Thyroid gland (tissue), 4 donors: ENCODE data around the gene CSNK2A1. TPM values are rescaled to one million over a fixed set of nuclear protein-coding genes. Genes with fewer than 3 reads are reported as not detected.

Experiments
- DNase-seq, 2 donors: peaks; one replicate each; pipeline ENCODE4 v3.0.0-alpha.2; 2019
- H3K27ac ChIP-seq, 3 donors: fragments of 200-600 bp; sonication (generic); 1 replicate in 2 of 3; 2 replicates in 1 of 3; pipeline ENCODE4 v1.5.1; 2016 to 2019; ENCODE audit warnings: mild to moderate bottlenecking in 1 of 3, moderate library complexity in 1 of 3
- H3K27me3 ChIP-seq: fragments of 200-600 bp; sonication (generic); one replicate; pipeline ENCODE4 v1.5.1; 2019
- H3K36me3 ChIP-seq, 2 donors: fragments of 200-600 bp; sonication (generic); one replicate each; pipeline ENCODE4 v1.5.1; 2016 to 2019
- H3K4me1 ChIP-seq, 2 donors: fragments of 200-600 bp; sonication (generic); one replicate each; pipeline ENCODE4 v1.5.1; 2017 to 2019
- H3K4me3 ChIP-seq, 3 donors: fragments of 200-600 bp; sonication (generic); replicated peaks in 1 of 3; 1 replicate in 2 of 3; 2 replicates in 1 of 3; pipeline ENCODE4 v1.5.1; 2016; ENCODE audit warnings: mild to moderate bottlenecking in 1 of 3
- H3K9me3 ChIP-seq: fragments of 200-600 bp; sonication (generic); one replicate; pipeline ENCODE4 v1.5.1; 2017
- CTCF ChIP-seq, 6 experiments: fragments of 200-600 bp in 3 of 6; fragments of 450-650 bp in 3 of 6; sonication (generic) in 3 of 6; IDR thresholded peaks; one replicate each; pipeline ENCODE4 v1.5.1; 2016 to 2019; ENCODE audit warnings: antibody characterized with exemption in 6 of 6, mild to moderate bottlenecking in 2 of 6, inconsistent platforms in 1 of 6, moderate library complexity in 1 of 6
- POLR2A ChIP-seq, 2 donors: fragments of 450-650 bp; IDR thresholded peaks; one replicate each; pipeline ENCODE4 v1.6.1; 2017; ENCODE audit warnings: antibody characterized with exemption in 2 of 2, mild to moderate bottlenecking in 2 of 2, moderate library complexity in 1 of 2
- WGBS, 2 donors: methylation state at CpG; one replicate each; pipeline ENCODE4 v1.1.5; 2017; 5-methylcytosine and 5-hydroxymethylcytosine counted together
- intact Hi-C: fragments of 100-400 bp; cut with DNase I; formaldehyde crosslinking; loops from one replicate; pipeline ENCODE4 v1.15.1; 2023
- total RNA-seq, 4 donors: library from RNA; depleted of rRNA; stranded (reverse); fragments of >200 nt; gene quantifications; one replicate each; pipeline ENCODE4 v1.2.3, GENCODE V29; 2016

Gene CSNK2A1
- total RNA-seq, 4 donors from 2014 or later: 88.0 to 153 (median 105) TPM

GRCh38 chr20:435558-435957 is 108.0 kb downstream of the CSNK2A1 start:
- intact Hi-C loops: loop anchor here (10.0 kb wide), 1 partner anchor 81 kb away; no protein-coding TSS in a partner anchor
- no peaks in the 10 kb centered on the region for H3K9me3 ChIP-seq
- H3K4me3 ChIP-seq: no peak overlapping the region
- no peak overlapping the region for H3K27ac ChIP-seq
- no peaks in the 10 kb centered on the region for H3K4me1 ChIP-seq
- TF ChIP-seq POLR2A (IDR thresholded peaks at IDR 0.05) (no peak), CTCF (IDR thresholded peaks at IDR 0.05) (no peak)
- 88 to 90% methylated on average over 7 of the region's 7 CpGs for WGBS, 2 donors
- peaks cover 49 to 52% of the 10 kb centered on the region in 2 donors for H3K36me3 ChIP-seq
- no peaks in the 10 kb centered on the region for H3K27me3 ChIP-seq
- no peak for DNase-seq

DNA sequence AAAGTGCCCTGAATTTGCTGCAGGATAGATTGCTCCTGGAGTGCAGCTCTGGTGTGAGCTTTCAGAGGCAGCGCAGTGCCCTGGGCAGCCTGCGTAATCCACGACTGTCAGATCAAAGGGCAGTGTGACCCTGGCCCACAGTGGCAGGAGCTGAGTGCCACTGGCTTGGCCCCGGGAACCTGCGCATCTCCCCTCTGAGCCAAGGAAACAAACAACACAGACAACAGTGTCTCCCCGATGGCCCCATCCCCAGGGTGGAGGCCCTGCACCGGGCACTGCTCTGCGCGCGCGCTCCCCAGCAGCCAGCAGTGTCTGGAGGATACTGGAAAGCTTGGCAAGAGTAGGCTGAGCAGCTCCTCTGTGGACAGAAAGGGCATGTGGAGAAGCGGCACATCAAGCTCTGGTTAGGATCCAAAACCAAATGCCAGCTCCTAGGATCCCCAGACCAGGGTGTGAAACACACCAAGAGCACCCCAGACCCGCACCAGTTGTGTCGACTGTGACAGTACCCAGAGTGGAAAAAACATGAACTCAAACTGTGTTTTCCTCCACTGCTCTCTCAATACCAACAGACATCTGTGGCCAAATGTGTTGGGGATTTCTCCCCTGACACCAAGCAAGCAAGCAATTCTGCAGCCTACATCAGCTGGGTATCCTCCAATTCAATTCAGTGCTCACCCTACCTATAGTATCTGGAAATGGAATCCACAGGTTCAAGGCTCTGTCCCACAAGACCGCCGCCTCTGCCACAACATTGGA is 108.8 kb downstream of the CSNK2A1 start:
- Histone ChIP-seq H3K36me3 (peaks cover 41 to 49% of the 10 kb centered on the region in 2 donors), H3K27me3 (no peaks in the 10 kb centered on the region), H3K9me3 (no peaks in the 10 kb centered on the region), H3K27ac (no peak overlapping the region), H3K4me1 (no peaks in the 10 kb centered on the region), H3K4me3 (no peak overlapping the region)
- TF ChIP-seq CTCF (IDR thresholded peaks at IDR 0.05) (no peak), POLR2A (IDR thresholded peaks at IDR 0.05) (no peak)
- intact Hi-C loops: loop anchor here (10.0 kb wide), 1 partner anchor 80 kb away; no protein-coding TSS in a partner anchor
- no peak for DNase-seq
- WGBS, 2 donors: 84 to 95% methylated on average over 14 to 16 of the region's 16 CpGs

GRCh38 chr20:434221-434620 is 109.4 kb downstream of the CSNK2A1 start:
- no peaks in the 10 kb centered on the region for H3K27me3 ChIP-seq
- H3K27ac ChIP-seq: no peak overlapping the region
- peaks cover 35 to 48% of the 10 kb centered on the region in 2 donors for H3K36me3 ChIP-seq
- no peak overlapping the region for H3K4me3 ChIP-seq
- TF ChIP-seq CTCF (IDR thresholded peaks at IDR 0.05) (no peak), POLR2A (IDR thresholded peaks at IDR 0.05) (no peak)
- WGBS, 2 donors: 83 to 84% methylated on average over 11 of the region's 11 CpGs
- intact Hi-C loops: loop anchor here (10.0 kb wide), 1 partner anchor 79 kb away; no protein-coding TSS in a partner anchor
- no peaks in the 10 kb centered on the region for H3K4me1 ChIP-seq
- DNase-seq: no peak
- no peaks in the 10 kb centered on the region for H3K9me3 ChIP-seq

- no peak for DNase-seq
- Histone ChIP-seq H3K36me3 (peaks cover 27 to 43% of the 10 kb centered on the region in 2 donors), H3K9me3 (no peaks in the 10 kb centered on the region), H3K27ac (no peak overlapping the region), H3K4me1 (no peaks in the 10 kb centered on the region), H3K27me3 (no peaks in the 10 kb centered on the region), H3K4me3 (no peak overlapping the region)
- no peak for TF ChIP-seq POLR2A (IDR thresholded peaks at IDR 0.05)
- intact Hi-C loops: loop anchor here (10.0 kb wide), 1 partner anchor 79 kb away; no protein-coding TSS in a partner anchor
- 81 to 85% methylated on average over 12 of the region's 12 CpGs for whole genome bisulfite sequencing, 2 donors
These were observed 110.2 kb downstream of the CSNK2A1 start for GRCh38 chr20:433300-433975.

DNA sequence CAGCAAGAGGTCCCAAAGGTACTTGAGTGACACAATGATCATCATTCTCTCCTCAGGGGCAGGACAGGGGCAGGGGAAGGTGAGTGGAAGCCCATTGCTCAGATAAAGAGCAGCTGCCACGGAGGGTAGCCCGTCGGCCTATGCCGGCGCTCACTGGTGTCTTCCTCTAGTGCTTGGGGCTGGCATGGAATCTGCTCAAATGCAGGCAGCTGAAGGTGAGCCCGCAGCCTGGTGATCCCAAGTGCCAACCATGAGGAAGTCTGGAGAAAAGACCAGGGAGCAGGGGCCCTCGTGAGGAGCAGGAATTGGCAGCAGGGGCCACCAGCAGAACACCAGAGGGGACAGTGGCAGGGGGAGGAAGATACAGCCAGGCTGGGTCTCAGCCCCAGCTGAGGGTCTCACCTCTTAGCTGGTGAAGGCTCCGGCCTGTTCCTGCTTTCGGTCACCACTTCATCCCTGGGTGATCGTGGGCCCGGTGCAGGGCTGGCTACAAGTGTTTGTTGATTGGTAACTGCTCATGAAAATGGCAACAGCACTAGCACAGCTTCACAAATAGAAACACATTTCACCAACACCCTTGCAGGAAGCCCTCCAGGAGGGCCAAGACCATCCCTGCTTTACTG is 110.8 kb downstream of the CSNK2A1 start:
- intact Hi-C loops: loop anchor here (10.0 kb wide), 1 partner anchor 78 kb away; no protein-coding TSS in a partner anchor
- Histone ChIP-seq H3K27me3 (no peaks in the 10 kb centered on the region), H3K9me3 (no peaks in the 10 kb centered on the region), H3K4me1 (no peaks in the 10 kb centered on the region), H3K4me3 (no peak overlapping the region), H3K27ac (no peak overlapping the region), H3K36me3 (peaks cover 21 to 36% of the 10 kb centered on the region in 2 donors)
- TF ChIP-seq POLR2A (IDR thresholded peaks at IDR 0.05) (no peak), CTCF (IDR thresholded peaks at IDR 0.05) (no peak)
- 86 to 90% methylated on average over 8 to 11 of the region's 11 CpGs for WGBS, 2 donors
- no peak for DNase-seq
